SK-N-SH (cell line): ENCODE data around the gene MT1E.
"Not testable (repeated sequence)": the region's sequence is repeated elsewhere in the genome, so short reads cannot be mapped to it uniquely, and the experiment has no call there.

Source experiments
- MAX ChIP-seq: IDR thresholded peaks from 2 replicates; pipeline ENCODE4 v1.4.0; 2012; ENCODE audit warnings: low read depth
- NRF1 ChIP-seq: IDR thresholded peaks from 2 replicates; pipeline ENCODE4 v1.6.1; 2012; ENCODE audit warnings: low read depth, mild to moderate bottlenecking, low read length
- TF ChIP-seq, protein P1 (sequence below): fragments of 200-600 bp; sonication (generic); IDR thresholded peaks from 2 replicates; pipeline ENCODE4 v1.6.1; 2017; ENCODE audit warnings: antibody characterized with exemption, mild to moderate bottlenecking, moderate library complexity

GRCh38 chr16:56621665-56622445 lies 3.7 kb upstream of the MT1E start:
- TF ChIP-seq MAX, NRF1: not testable (repeated sequence)
- TF ChIP-seq, protein P1, sequence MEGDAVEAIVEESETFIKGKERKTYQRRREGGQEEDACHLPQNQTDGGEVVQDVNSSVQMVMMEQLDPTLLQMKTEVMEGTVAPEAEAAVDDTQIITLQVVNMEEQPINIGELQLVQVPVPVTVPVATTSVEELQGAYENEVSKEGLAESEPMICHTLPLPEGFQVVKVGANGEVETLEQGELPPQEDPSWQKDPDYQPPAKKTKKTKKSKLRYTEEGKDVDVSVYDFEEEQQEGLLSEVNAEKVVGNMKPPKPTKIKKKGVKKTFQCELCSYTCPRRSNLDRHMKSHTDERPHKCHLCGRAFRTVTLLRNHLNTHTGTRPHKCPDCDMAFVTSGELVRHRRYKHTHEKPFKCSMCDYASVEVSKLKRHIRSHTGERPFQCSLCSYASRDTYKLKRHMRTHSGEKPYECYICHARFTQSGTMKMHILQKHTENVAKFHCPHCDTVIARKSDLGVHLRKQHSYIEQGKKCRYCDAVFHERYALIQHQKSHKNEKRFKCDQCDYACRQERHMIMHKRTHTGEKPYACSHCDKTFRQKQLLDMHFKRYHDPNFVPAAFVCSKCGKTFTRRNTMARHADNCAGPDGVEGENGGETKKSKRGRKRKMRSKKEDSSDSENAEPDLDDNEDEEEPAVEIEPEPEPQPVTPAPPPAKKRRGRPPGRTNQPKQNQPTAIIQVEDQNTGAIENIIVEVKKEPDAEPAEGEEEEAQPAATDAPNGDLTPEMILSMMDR = not testable (repeated sequence)
